Measurements from ENCODE around the gene CCDC158. TPM values are rescaled to one million over a fixed set of nuclear protein-coding genes. Genes with fewer than 3 reads are reported as not detected.

The CCDC158 gene
- total and polyA plus RNA-seq, 2 experiments from 2014 or later = 0.06 TPM; not detected in 1

- peak in 1 of 2 donors; percentile 18 for DNase-seq (ENCODE audit: low read depth in 1 of 2, low spot score in 1 of 2)
- H3K4me3 ChIP-seq = no peak overlapping the region
- no peaks in the 10 kb centered on the region for H3K9me3 ChIP-seq (ENCODE audit: low read depth)
- no peaks in the 10 kb centered on the region for H3K4me1 ChIP-seq (ENCODE audit: low read depth)
- no peak overlapping the region for H3K27ac ChIP-seq
- no peaks in the 10 kb centered on the region for H3K27me3 ChIP-seq
- no peak for TF ChIP-seq CTCF (IDR thresholded peaks at IDR 0.05; ENCODE audit: low read depth, low read length)
- H3K36me3 ChIP-seq = no peaks in the 10 kb centered on the region
Measured at GRCh38 chr4:76354517-76355473, 66.1 kb downstream of the CCDC158 start.

GRCh38 chr4:76342803-76343202 is 78.1 kb downstream of the CCDC158 start:
- no peaks in the 10 kb centered on the region for H3K9me3 ChIP-seq (ENCODE audit: low read depth)
- no peaks in the 10 kb centered on the region for H3K36me3 ChIP-seq
- H3K27me3 ChIP-seq = no peaks in the 10 kb centered on the region
- H3K4me1 ChIP-seq (ENCODE audit: low read depth) = peaks cover 9% of the 10 kb centered on the region
- DNase-seq (ENCODE audit: low read depth in 1 of 2, low spot score in 1 of 2) = no peak
- TF ChIP-seq CTCF (IDR thresholded peaks at IDR 0.05; ENCODE audit: low read depth, low read length) = no peak
- H3K27ac ChIP-seq = no peak overlapping the region
- H3K4me3 ChIP-seq = no peak overlapping the region

GRCh38 chr4:76342191-76342590 is 78.8 kb downstream of the CCDC158 start:
- Histone ChIP-seq H3K9me3 (ENCODE audit: low read depth) (no peaks in the 10 kb centered on the region), H3K4me1 (ENCODE audit: low read depth) (peaks cover 9% of the 10 kb centered on the region), H3K27me3 (no peaks in the 10 kb centered on the region), H3K36me3 (no peaks in the 10 kb centered on the region), H3K4me3 (no peak overlapping the region), H3K27ac (no peak overlapping the region)
- no peak for TF ChIP-seq CTCF (IDR thresholded peaks at IDR 0.05; ENCODE audit: low read depth, low read length)
- no peak for DNase-seq (ENCODE audit: low read depth in 1 of 2, low spot score in 1 of 2)

GRCh38 chr4:76341063-76341462 is 79.9 kb downstream of the CCDC158 start:
- DNase-seq (ENCODE audit: low read depth in 1 of 2, low spot score in 1 of 2) = peak; percentile 25 to 78
- Histone ChIP-seq H3K4me3 (no peak overlapping the region), H3K36me3 (no peaks in the 10 kb centered on the region), H3K4me1 (ENCODE audit: low read depth) (peaks cover 9% of the 10 kb centered on the region), H3K9me3 (ENCODE audit: low read depth) (no peaks in the 10 kb centered on the region), H3K27ac (no peak overlapping the region), H3K27me3 (no peaks in the 10 kb centered on the region)
- TF ChIP-seq CTCF (IDR thresholded peaks at IDR 0.05; ENCODE audit: low read depth, low read length) = no peak

- Histone ChIP-seq H3K27ac (no peak overlapping the region), H3K9me3 (ENCODE audit: low read depth) (no peaks in the 10 kb centered on the region), H3K27me3 (no peaks in the 10 kb centered on the region), H3K36me3 (no peaks in the 10 kb centered on the region), H3K4me3 (no peak overlapping the region), H3K4me1 (ENCODE audit: low read depth) (peaks cover 9% of the 10 kb centered on the region)
- TF ChIP-seq CTCF (IDR thresholded peaks at IDR 0.05; ENCODE audit: low read depth, low read length) = no peak
- DNase-seq (ENCODE audit: low read depth in 1 of 2, low spot score in 1 of 2) = no peak
Measured at GRCh38 chr4:76339364-76339763, 81.6 kb downstream of the CCDC158 start.

Measured in cardiac muscle cell (in vitro differentiated cells and primary cell).